Endothelial cell of umbilical vein (primary cell): ENCODE results near the gene C22orf42. TPM values are rescaled to one million over a fixed set of nuclear protein-coding genes. Genes with fewer than 3 reads are reported as not detected.

Experiments used
- BruUV-seq: library from RNA; stranded (reverse); fragments of 400-500 nt; replicated peaks from 2 replicates; lab custom pipeline; 2021; lab: Mats Ljungman, UMichigan
- CTCF ChIA-PET: fragments of 300-600, 350-600 bp; sonication (Branson Sonifier 250); formaldehyde crosslinking; loops from one replicate; lab custom pipeline; 2021; ENCODE audit warnings: antibody characterized with exemption, inconsistent platforms; lab: Charles Lee
- POLR2A ChIA-PET: fragments of 300-600, 350-600 bp; sonication (Branson Sonifier 250); formaldehyde crosslinking; loops from one replicate; lab custom pipeline; 2021; ENCODE audit warnings: antibody characterized with exemption, inconsistent platforms; lab: Charles Lee
- DNase-seq: peaks from one replicate; pipeline ENCODE4 v3.0.0-alpha.2; 2011; ENCODE audit warnings: low read depth, low spot score
- FAIRE-seq: peaks from 2 replicates; lab custom pipeline; 2011; peaks lifted over from hg19 to GRCh38; lab: Jason Lieb, UNC
- H2AFZ ChIP-seq: 2 replicates; pipeline ENCODE4 v1.6.0; 2012; ENCODE audit warnings: low read depth, low read length, control low read depth, inconsistent platforms
- H3K27ac ChIP-seq: 2 replicates; pipeline ENCODE4 v1.5.1; 2011; ENCODE audit warnings: low read depth, mild to moderate bottlenecking, control low read depth, low read length, moderate library complexity; ENCODE audit not compliant: insufficient read depth
- H3K27me3 ChIP-seq, 2 experiments: 2 replicates each; pipeline versions ENCODE4 v1.6.0 to v1.6.1; 2011; ENCODE audit warnings: low read length in 2 of 2, mixed read lengths in 1 of 2; ENCODE audit not compliant: control insufficient read depth in 2 of 2, insufficient read depth in 2 of 2
- H3K36me3 ChIP-seq, 2 experiments: 2 replicates in 1 of 2; 3 replicates in 1 of 2; pipeline ENCODE4 v1.5.1; 2011; ENCODE audit warnings: low read length in 2 of 2, mild to moderate bottlenecking in 1 of 2, moderate library complexity in 1 of 2; ENCODE audit not compliant: control insufficient read depth in 2 of 2, insufficient read depth in 2 of 2; ENCODE audit errors: extremely low read depth in 1 of 2
- H3K4me1 ChIP-seq: 3 replicates; pipeline ENCODE4 v1.5.1; 2011; ENCODE audit warnings: mild to moderate bottlenecking, low read length; ENCODE audit not compliant: control insufficient read depth, insufficient read depth; ENCODE audit errors: extremely low read depth
- H3K4me2 ChIP-seq: 2 replicates; pipeline ENCODE4 v1.6.1; 2011; ENCODE audit warnings: low read length, control low read depth, mixed read lengths; ENCODE audit not compliant: insufficient read depth
- H3K4me3 ChIP-seq, 3 experiments: fragments of 200-600 bp in 1 of 3; sonication (generic), shearing (Covaris generic) in 1 of 3; replicated peaks in 1 of 3; 2 replicates each; pipeline ENCODE4 v1.5.1; 2011 to 2016; ENCODE audit warnings: control low read depth in 3 of 3, low read length in 3 of 3, mild to moderate bottlenecking in 2 of 3, inconsistent platforms in 1 of 3, low read depth in 1 of 3, moderate library complexity in 1 of 3; ENCODE audit not compliant: insufficient read depth in 1 of 3
- H3K79me2 ChIP-seq: 2 replicates; pipeline ENCODE4 v1.6.0; 2012; ENCODE audit warnings: low read length, inconsistent platforms; ENCODE audit not compliant: control insufficient read depth, insufficient read depth
- H3K9ac ChIP-seq: replicated peaks from 2 replicates; pipeline ENCODE3; 2011; ENCODE audit warnings: low read length, control low read depth; ENCODE audit not compliant: insufficient read depth; ENCODE audit errors: extremely low read depth
- H3K9me1 ChIP-seq: replicated peaks from 3 replicates; pipeline ENCODE4 v1.6.0; 2011; ENCODE audit warnings: mild to moderate bottlenecking, low read length; ENCODE audit not compliant: control insufficient read depth, insufficient read depth; ENCODE audit errors: extremely low read depth
- H3K9me3 ChIP-seq: replicated peaks from 2 replicates; pipeline ENCODE4 v1.5.1; 2012; ENCODE audit warnings: low read length, inconsistent platforms; ENCODE audit not compliant: control insufficient read depth, insufficient read depth
- H4K20me1 ChIP-seq: replicated peaks from 2 replicates; pipeline ENCODE3; 2011; ENCODE audit warnings: mild to moderate bottlenecking, low read length; ENCODE audit not compliant: control insufficient read depth, insufficient read depth; ENCODE audit errors: extremely low read depth
- CTCF ChIP-seq, 2 donors: IDR thresholded peaks; 1 replicate in 1 of 2; 2 replicates in 1 of 2; pipeline ENCODE4 v1.5.1; 2011; ENCODE audit warnings: low read length in 2 of 2, mild to moderate bottlenecking in 2 of 2, moderate library complexity in 2 of 2, control low read depth in 1 of 2, inconsistent platforms in 1 of 2, low read depth in 1 of 2; ENCODE audit not compliant: insufficient read depth in 1 of 2; ENCODE audit errors: extremely low read depth in 1 of 2
- EZH2 ChIP-seq: IDR thresholded peaks from 2 replicates; pipeline ENCODE4 v1.6.1; 2012; ENCODE audit warnings: borderline replicate concordance, low read depth, mild to moderate bottlenecking, moderate library complexity, low read length, inconsistent platforms; ENCODE audit not compliant: severe bottlenecking
- FOS ChIP-seq: IDR thresholded peaks from 2 replicates; pipeline ENCODE4 v1.6.1; 2011; ENCODE audit warnings: mild to moderate bottlenecking, low read length, moderate library complexity, borderline replicate concordance; ENCODE audit not compliant: insufficient read depth
- GATA2 ChIP-seq: IDR thresholded peaks from 2 replicates; pipeline ENCODE4 v1.7.0; 2011; ENCODE audit warnings: low read depth, mild to moderate bottlenecking, moderate library complexity, mixed read lengths, low read length; ENCODE audit not compliant: insufficient read length, insufficient read depth
- JUN ChIP-seq: IDR thresholded peaks from 2 replicates; pipeline ENCODE4 v1.6.1; 2011; ENCODE audit warnings: borderline replicate concordance, low read depth; ENCODE audit not compliant: insufficient read length, insufficient read depth
- MAX ChIP-seq: IDR thresholded peaks from 2 replicates; pipeline ENCODE4 v1.6.1; 2011; ENCODE audit not compliant: insufficient read depth, insufficient read length
- MYC ChIP-seq: IDR thresholded peaks from one replicate; pipeline ENCODE4 v1.6.1; 2011; ENCODE audit warnings: mild to moderate bottlenecking, low read depth, low read length
- POLR2A ChIP-seq: IDR thresholded peaks from 2 replicates; pipeline ENCODE4 v1.6.1; 2012; ENCODE audit warnings: low read depth, mild to moderate bottlenecking, control low read depth, low read length
- POLR2AphosphoS5 ChIP-seq: IDR thresholded peaks from 2 replicates; pipeline ENCODE4 v1.6.1; 2012; ENCODE audit warnings: low read depth, mild to moderate bottlenecking, control low read depth, low read length, moderate library complexity; ENCODE audit not compliant: insufficient read depth
- dilution Hi-C: fragments of 300-500 bp; cut with MboI; formaldehyde crosslinking; loops from one replicate; pipeline ENCODE4 v1.15.0; 2019; ENCODE audit warnings: low sequenced_read_pairs; ENCODE audit not compliant: extremely low pct_ligation_motif_present
- intact Hi-C: fragments of 100-400 bp; cut with micrococcal nuclease; formaldehyde crosslinking; loops from one replicate; pipeline ENCODE4 v1.10.0; 2022
- polyA plus RNA-seq, 4 experiments: library from polyadenylated mRNA; depleted of rRNA in 3 of 4; stranded (reverse) in 3 of 4; unstranded in 1 of 4; fragments of >200 nt; gene quantifications; 2 replicates each; pipeline versions ENCODE4 v1.2.1 to v1.2.3, GENCODE V29; 2011 to 2012; ENCODE audit warnings: missing spikeins in 1 of 4
- total RNA-seq: library from RNA; stranded (reverse); gene quantifications from 2 replicates; pipeline ENCODE4 v1.2.3, GENCODE V29; 2021

Gene C22orf42
- total and polyA plus RNA-seq, 2 donors (not counting 3 experiments of a cell fraction or from before 2014, with no cell fraction given), result not detected

DNA sequence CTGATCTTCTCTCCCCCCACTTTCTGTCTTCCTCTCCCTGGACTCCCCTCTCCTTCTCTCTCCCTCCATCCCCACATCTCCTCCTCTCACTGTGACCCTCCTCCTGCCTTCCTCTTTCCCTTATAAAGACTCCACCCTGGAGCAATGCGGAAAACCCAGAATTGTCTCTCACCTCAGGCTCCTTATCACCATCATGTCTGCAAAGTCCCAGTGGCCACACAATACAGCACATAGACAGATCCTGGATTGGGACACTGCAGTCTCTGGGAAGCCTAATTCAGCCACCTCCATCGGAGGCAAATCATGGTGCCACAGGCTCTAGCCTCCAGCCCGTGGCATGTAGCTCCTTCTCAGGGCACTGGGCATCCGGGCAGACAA lies 43.0 kb upstream of the C22orf42 start:
- H4K20me1 ChIP-seq, result no peaks in the 10 kb centered on the region
- no TSS peak for BruUV-seq
- H3K9ac ChIP-seq, result no peak overlapping the region
- H3K9me3 ChIP-seq, result no peaks in the 10 kb centered on the region
- no peak for TF ChIP-seq EZH2
- no peak for TF ChIP-seq POLR2A
- no peak for TF ChIP-seq POLR2AphosphoS5
- TF ChIP-seq FOS, result no peak
- no peak for TF ChIP-seq MYC
- no peak for TF ChIP-seq MAX
- TF ChIP-seq GATA2, result no peak
- no peak for TF ChIP-seq CTCF (IDR thresholded peaks at IDR 0.05; ENCODE audit: extremely low read depth in 1 of 2, insufficient read depth in 1 of 2, low read depth in 1 of 2, low read length in 2 of 2)
- TF ChIP-seq JUN, result no peak
- ChIA-PET POLR2A (no interaction called here), CTCF (interaction anchor here (1.0 to 4.1 kb wide), 3 partner anchors 28 to 177 kb away, joined by 3 to 29 read pairs (median 7); no protein-coding TSS in a partner anchor)
- dilution Hi-C loops (no loop called here), intact Hi-C loops (loop anchor here (1.0 kb wide), 3 partner anchors 64 to 271 kb away; no protein-coding TSS in a partner anchor)
- H2AFZ ChIP-seq, result no peak overlapping the region
- no peaks in the 10 kb centered on the region for H3K4me1 ChIP-seq
- FAIRE-seq, result no peak
- H3K36me3 ChIP-seq, result no peaks in the 10 kb centered on the region
- peaks cover 4 to 19% of the 10 kb centered on the region in 2 experiments for H3K27me3 ChIP-seq
- H3K4me2 ChIP-seq, result no peak overlapping the region
- no peak for DNase-seq
- H3K9me1 ChIP-seq, result no peaks in the 10 kb centered on the region
- no peaks in the 10 kb centered on the region for H3K79me2 ChIP-seq
- no peak overlapping the region for H3K4me3 ChIP-seq
- no peak overlapping the region for H3K27ac ChIP-seq
